CD4-positive, alpha-beta T cell (primary cell): ENCODE measurements around the gene SPATA13. TPM values are rescaled to one million over a fixed set of nuclear protein-coding genes. Genes with fewer than 3 reads are reported as not detected.

Experiments
- ATAC-seq: fragments of 200-7000 bp; cut with Tn5 transposase; one replicate; pipeline ENCODE4 v1.10.0; 2022; ENCODE audit warnings: mild to moderate bottlenecking; ENCODE audit not compliant: poor library complexity
- CTCF ChIA-PET: fragments of 350-600 bp; sonication (Branson Sonifier 250); formaldehyde crosslinking; loops from one replicate; lab custom pipeline; 2021; ENCODE audit warnings: antibody characterized with exemption, inconsistent platforms; lab: Charles Lee
- POLR2A ChIA-PET: fragments of 350-600 bp; sonication (Branson Sonifier 250); formaldehyde crosslinking; loops from one replicate; lab custom pipeline; 2021; ENCODE audit warnings: antibody characterized with exemption, inconsistent platforms; lab: Charles Lee
- DNase-seq, 14 experiments: peaks; one replicate each; pipeline ENCODE4 v3.0.0-alpha.2; 2013 to 2020; ENCODE audit warnings: mixed read lengths in 2 of 14
- H3K27ac ChIP-seq, 2 donors: one replicate each; pipeline versions ENCODE4 v1.5.1 to v1.7.0; 2013; ENCODE audit warnings: low read length in 2 of 2, low read depth in 1 of 2, mild to moderate bottlenecking in 1 of 2
- H3K27me3 ChIP-seq, 2 experiments: 1 replicate in 1 of 2; 2 replicates in 1 of 2; pipeline versions ENCODE4 v1.6.1 to v1.7.0; 2013; ENCODE audit warnings: low read length in 2 of 2, control low read depth in 1 of 2, mild to moderate bottlenecking in 1 of 2, moderate library complexity in 1 of 2; ENCODE audit not compliant: insufficient read depth in 2 of 2, control insufficient read depth in 1 of 2
- H3K36me3 ChIP-seq: one replicate; pipeline ENCODE4 v1.6.1; 2013; ENCODE audit warnings: low read length, control low read depth; ENCODE audit not compliant: insufficient read depth
- H3K4me1 ChIP-seq: one replicate; pipeline ENCODE4 v1.6.1; 2013; ENCODE audit warnings: low read length, control low read depth; ENCODE audit not compliant: insufficient read depth
- H3K4me3 ChIP-seq: one replicate; pipeline ENCODE4 v1.5.1; 2013; ENCODE audit warnings: mild to moderate bottlenecking, low read length, moderate library complexity
- H3K9me3 ChIP-seq, 2 experiments: 1 replicate in 1 of 2; 2 replicates in 1 of 2; pipeline versions ENCODE4 v1.6.1 to v1.7.0; 2013; ENCODE audit warnings: low read length in 2 of 2, mild to moderate bottlenecking in 2 of 2, control low read depth in 1 of 2, moderate library complexity in 1 of 2; ENCODE audit not compliant: control insufficient read depth in 1 of 2, insufficient read depth in 1 of 2
- H3K27ac Mint-ChIP-seq: one replicate; pipeline ENCODE4 v1.8.0; 2020; ENCODE audit warnings: mixed read lengths
- H3K27me3 Mint-ChIP-seq: one replicate; pipeline ENCODE4 v1.8.0; 2021; ENCODE audit warnings: mixed read lengths
- H3K36me3 Mint-ChIP-seq: one replicate; pipeline ENCODE4 v1.8.0; 2021; ENCODE audit warnings: low read depth, mixed read lengths
- H3K4me1 Mint-ChIP-seq: one replicate; pipeline ENCODE4 v1.8.0; 2021; ENCODE audit warnings: low read depth, mixed read lengths
- H3K4me3 Mint-ChIP-seq: one replicate; pipeline ENCODE4 v1.8.0; 2020; ENCODE audit warnings: mild to moderate bottlenecking, mixed read lengths
- H3K9me3 Mint-ChIP-seq: one replicate; pipeline ENCODE4 v1.8.0; 2020; ENCODE audit warnings: mixed read lengths
- CTCF ChIP-seq: fragments of 200-600 bp; IDR thresholded peaks from one replicate; pipeline ENCODE4 v1.8.0; 2022; ENCODE audit warnings: antibody characterized with exemption, mild to moderate bottlenecking
- intact Hi-C, 2 experiments: fragments of 100-400 bp; cut with DNase I in 1 of 2; cut with micrococcal nuclease in 1 of 2; formaldehyde crosslinking; loops; one replicate each; pipeline versions ENCODE4 v1.15.1 to v1.9.0; 2023 to 2025; cut with DNase I, micrococcal nuclease
- total RNA-seq, 174 experiments: library from RNA in 2 of 174; stranded (reverse) in 2 of 174; gene quantifications; one replicate each; pipeline ENCODE4 v1.2.3 and lab custom pipeline; 2021 to 2026

Gene SPATA13
- total RNA-seq, 2 experiments from 2014 or later, result 87.7 to 94.6 TPM

GRCh38 chr13:24220086-24220703 is 59.7 kb downstream of the SPATA13 start:
- no peaks in the 10 kb centered on the region for H3K27me3 ChIP-seq
- ATAC-seq (peak; percentile 92), DNase-seq (peak in 10 of 14 experiments; percentile 28 to 86 (median 34))
- no peak overlapping the region for H3K27ac ChIP-seq
- Mint-ChIP-seq H3K27me3 (no peaks in the 10 kb centered on the region), H3K4me1 (peaks cover 23% of the 10 kb centered on the region), H3K36me3 (no peaks in the 10 kb centered on the region), H3K9me3 (no peaks in the 10 kb centered on the region), H3K27ac (no peak overlapping the region), H3K4me3 (no peak overlapping the region)
- peaks cover 26% of the 10 kb centered on the region for H3K4me1 ChIP-seq
- CTCF ChIA-PET, result interaction anchor here (0.6 to 3.6 kb wide), 6 partner anchors 9 to 302 kb away, joined by 3 to 12 read pairs (median 3); no protein-coding TSS in a partner anchor
- POLR2A ChIA-PET, result interaction anchor here (1.0 to 1.8 kb wide), 2 partner anchors 8 to 156 kb away, joined by 3 to 6 read pairs; no protein-coding TSS in a partner anchor
- H3K36me3 ChIP-seq, result no peaks in the 10 kb centered on the region
- intact Hi-C loops, result loop anchor here (1.0 to 5.0 kb wide), 6 partner anchors 167 to 754 kb away; no protein-coding TSS in a partner anchor
- no peaks in the 10 kb centered on the region for H3K9me3 ChIP-seq
- H3K4me3 ChIP-seq, result no peak overlapping the region
- peak; percentile 77 for TF ChIP-seq CTCF

GRCh38 chr13:24221007-24221406 is 60.5 kb downstream of the SPATA13 start:
- H3K4me1 ChIP-seq, result peaks cover 30% of the 10 kb centered on the region
- no peak for TF ChIP-seq CTCF
- DNase-seq, result no peak
- ChIA-PET CTCF (interaction anchor here (1.4 kb wide), 1 partner anchor 8 kb away, joined by 5 read pairs; no protein-coding TSS in a partner anchor), POLR2A (no interaction called here)
- peaks cover 24% of the 10 kb centered on the region for H3K4me1 Mint-ChIP-seq
- H3K27ac Mint-ChIP-seq, result no peak overlapping the region
- H3K36me3 Mint-ChIP-seq, result no peaks in the 10 kb centered on the region
- no peaks in the 10 kb centered on the region for H3K27me3 Mint-ChIP-seq
- no peak overlapping the region for H3K4me3 Mint-ChIP-seq
- no peak overlapping the region for H3K4me3 ChIP-seq
- no peaks in the 10 kb centered on the region for H3K9me3 ChIP-seq
- H3K27ac ChIP-seq, result no peak overlapping the region
- H3K9me3 Mint-ChIP-seq, result no peaks in the 10 kb centered on the region
- no peaks in the 10 kb centered on the region for H3K36me3 ChIP-seq
- no peak for ATAC-seq
- no peaks in the 10 kb centered on the region for H3K27me3 ChIP-seq
- intact Hi-C loops, result loop anchor here in 1 of 2 experiments (2.0 to 5.0 kb wide), 2 partner anchors 249 to 754 kb away; no protein-coding TSS in a partner anchor

- Histone ChIP-seq H3K36me3 (no peaks in the 10 kb centered on the region), H3K27me3 (no peaks in the 10 kb centered on the region), H3K27ac (no peak overlapping the region), H3K9me3 (no peaks in the 10 kb centered on the region), H3K4me1 (peaks cover 23% of the 10 kb centered on the region), H3K4me3 (no peak overlapping the region)
- H3K36me3 Mint-ChIP-seq, result no peaks in the 10 kb centered on the region
- no peaks in the 10 kb centered on the region for H3K9me3 Mint-ChIP-seq
- intact Hi-C loops, result loop anchor here in 1 of 2 experiments (5.0 kb wide), 1 partner anchor 250 kb away; no protein-coding TSS in a partner anchor
- H3K27ac Mint-ChIP-seq, result no peak overlapping the region
- H3K27me3 Mint-ChIP-seq, result no peaks in the 10 kb centered on the region
- ATAC-seq, result no peak
- CTCF ChIA-PET, result interaction anchor here (1.2 kb wide), 1 partner anchor 169 kb away, joined by 4 read pairs; no protein-coding TSS in a partner anchor
- POLR2A ChIA-PET, result no interaction called here
- no peak overlapping the region for H3K4me3 Mint-ChIP-seq
- DNase-seq, result no peak
- no peak for TF ChIP-seq CTCF
- peaks cover 17% of the 10 kb centered on the region for H3K4me1 Mint-ChIP-seq
Observed at GRCh38 chr13:24222756-24223155, 62.2 kb downstream of the SPATA13 start.
